Stimulated activated CD4-positive, alpha-beta T cell treated with anti-CD3 and anti-CD28 coated beads, Interleukin-15, amount 100 ng/mL, for 48 hours (primary cell): ENCODE measurements around the gene CAMK2B.
"Not testable (repeated sequence)": the region's sequence is repeated elsewhere in the genome, so short reads cannot be mapped to it uniquely, and the experiment has no call there.

Source experiments
- DNase-seq, 2 donors: peaks; one replicate each; pipeline ENCODE4 v3.0.0-alpha.2; 2020; ENCODE audit warnings: low read depth in 2 of 2

Gene CAMK2B

GRCh38 chr7:44217223-44217714 is 108.1 kb downstream of the CAMK2B start:
- no peak for DNase-seq

GRCh38 chr7:44216521-44217222 is 108.7 kb downstream of the CAMK2B start:
- DNase-seq, result no peak

- DNase-seq, result no peak
These were observed 109.4 kb downstream of the CAMK2B start for GRCh38 chr7:44216019-44216418.

- no peak for DNase-seq
These were observed 109.9 kb downstream of the CAMK2B start for GRCh38 chr7:44215531-44215930.

GRCh38 chr7:44213877-44214388 is 111.5 kb downstream of the CAMK2B start:
- no peak for DNase-seq

GRCh38 chr7:44213206-44213876 is 112.1 kb downstream of the CAMK2B start:
- DNase-seq, result no peak

GRCh38 chr7:44212581-44213184 is 112.7 kb downstream of the CAMK2B start:
- no peak for DNase-seq

GRCh38 chr7:44212018-44212417 is 113.4 kb downstream of the CAMK2B start:
- no peak for DNase-seq

GRCh38 chr7:44211126-44211675 is 114.2 kb downstream of the CAMK2B start:
- DNase-seq, result no peak

GRCh38 chr7:44210107-44210506 is 115.3 kb downstream of the CAMK2B start:
- DNase-seq, result no peak

- DNase-seq, result no peak
These were observed 117.3 kb downstream of the CAMK2B start for GRCh38 chr7:44208085-44208484.

- DNase-seq, result no peak
These were observed 119.4 kb downstream of the CAMK2B start for GRCh38 chr7:44206008-44206407.

GRCh38 chr7:44201813-44202212 is 123.6 kb downstream of the CAMK2B start:
- no peak for DNase-seq

- DNase-seq, result peak; percentile 94
These were observed 124.5 kb downstream of the CAMK2B start, which contains the start of gene YKT6 for GRCh38 chr7:44200699-44201461. Gene YKT6 (plus strand): TSS chr7:44200978. CDS start chr7:44201136, 158 bp downstream.

GRCh38 chr7:44200163-44200562 is 125.2 kb downstream of the CAMK2B start:
- DNase-seq, result not testable (repeated sequence)

GRCh38 chr7:44197474-44197873 is 127.9 kb downstream of the CAMK2B start:
- DNase-seq, result no peak

GRCh38 chr7:44196450-44196872 is 128.9 kb downstream of the CAMK2B start:
- DNase-seq, result peak in 1 of 2 donors; percentile 13

- no peak for DNase-seq
These were observed 129.5 kb downstream of the CAMK2B start for GRCh38 chr7:44195889-44196288.

- no peak for DNase-seq
These were observed 130.7 kb downstream of the CAMK2B start for GRCh38 chr7:44194562-44195145.

GRCh38 chr7:44194069-44194468 is 131.3 kb downstream of the CAMK2B start:
- DNase-seq, result peak; percentile 42 to 51
